ENCODE data around the gene WDR26.
"Not testable (repeated sequence)": the region's sequence is repeated elsewhere in the genome, so short reads cannot be mapped to it uniquely, and the experiment has no call there.

Gene WDR26

DNA sequence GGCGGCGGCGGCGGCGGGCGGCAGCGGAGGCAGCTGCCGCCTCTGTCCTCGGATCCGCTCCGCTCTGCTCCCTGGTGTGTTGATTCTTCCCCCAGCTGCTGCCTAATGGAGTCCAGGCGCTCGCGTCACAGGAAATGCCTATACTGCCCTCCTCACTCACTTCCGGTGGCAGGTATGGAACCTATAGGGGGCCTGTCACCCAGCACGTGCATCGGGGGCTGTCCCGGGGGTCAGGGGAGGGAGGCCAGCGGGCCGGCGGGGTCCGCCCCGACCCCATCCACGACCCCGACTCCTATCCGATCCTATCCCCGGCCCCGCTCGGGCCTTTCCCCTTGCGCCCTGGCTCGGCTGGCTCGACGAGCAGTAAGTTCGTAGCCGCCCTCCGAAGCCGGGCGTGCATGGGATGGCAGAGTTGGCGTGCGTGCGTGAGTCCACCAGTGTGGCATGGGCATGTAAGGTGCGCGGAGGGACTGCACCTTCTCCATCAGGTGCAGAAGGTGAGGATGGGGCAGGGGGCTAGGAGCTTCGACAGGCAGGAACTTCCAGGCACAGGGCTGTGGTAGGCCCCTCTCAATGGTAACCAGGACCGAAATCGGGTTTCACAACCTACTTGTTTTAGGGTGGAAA, at the start of gene WDR26:
WDR26 (minus strand) TSS at position 107 of the 627 bp plus-strand sequence.
- peak; percentile 57 for DNase-seq

DNA sequence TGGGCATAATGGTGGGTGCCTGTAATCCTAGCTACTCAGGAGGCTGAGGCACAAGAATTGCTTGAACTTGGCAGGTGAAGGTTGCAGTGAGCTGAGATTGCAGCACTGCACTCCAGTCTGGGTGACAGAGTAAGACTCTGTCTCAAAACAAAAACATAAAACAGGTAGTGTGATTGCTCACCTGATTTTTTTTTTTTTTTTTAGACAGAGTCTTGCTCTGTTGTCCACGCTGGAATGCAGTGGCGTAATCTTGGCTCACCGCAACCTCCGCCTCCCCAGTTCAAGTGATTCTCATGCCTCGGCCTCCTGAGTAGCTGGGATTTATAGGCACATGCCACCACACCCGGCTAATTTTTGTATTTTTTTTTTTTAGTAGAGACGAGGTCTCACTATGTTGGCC, 48.6 kb upstream of the WDR26 start:
- not testable (repeated sequence) for DNase-seq

DNA sequence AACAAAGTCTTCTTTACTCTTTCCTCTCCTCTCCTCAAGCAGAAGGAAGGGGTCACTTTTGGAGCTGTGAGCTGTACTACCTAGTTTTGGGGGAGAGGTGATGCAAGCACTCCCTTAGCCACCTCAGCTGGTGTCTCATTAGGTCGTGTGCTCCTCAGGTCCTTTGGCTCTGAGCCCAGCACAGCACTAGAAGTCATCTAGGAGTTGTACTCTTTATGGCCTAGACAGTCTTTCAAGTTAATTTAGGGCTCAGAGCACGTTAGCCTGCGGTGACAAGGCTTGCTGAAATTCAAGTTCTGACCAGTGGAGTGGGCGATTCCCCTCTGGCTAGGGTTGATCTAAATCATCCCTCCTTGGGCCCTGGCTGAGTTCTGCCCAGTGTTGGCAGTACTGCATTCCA, 48.0 kb upstream of the WDR26 start:
- DNase-seq, result no peak

DNA sequence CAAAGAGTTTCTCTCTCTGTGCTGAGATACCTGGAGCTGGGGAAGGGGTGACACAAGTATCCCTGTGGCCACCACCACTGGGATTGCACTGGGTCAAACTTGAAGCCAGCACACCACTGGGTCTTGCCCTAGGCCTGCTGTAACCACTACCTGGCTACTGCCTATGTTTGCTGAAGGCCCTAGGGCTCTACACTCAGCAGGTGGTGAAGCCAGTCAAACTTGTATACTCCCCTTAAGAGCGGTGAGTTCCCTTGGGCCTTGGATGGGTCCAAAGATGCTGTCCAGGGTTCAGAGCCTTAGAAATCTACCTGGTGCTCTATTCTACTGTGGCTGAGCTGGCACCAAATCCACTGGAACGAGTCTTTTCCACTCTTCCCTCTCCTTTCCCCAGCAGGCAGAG, 47.0 kb upstream of the WDR26 start:
- DNase-seq, result no peak

- DNase-seq, result not testable (repeated sequence)
Measured at GRCh38 chr1:224480888-224481459, 46.4 kb upstream of the WDR26 start.

- not testable (repeated sequence) for DNase-seq
Measured at GRCh38 chr1:224480200-224480599, 45.6 kb upstream of the WDR26 start.

DNA sequence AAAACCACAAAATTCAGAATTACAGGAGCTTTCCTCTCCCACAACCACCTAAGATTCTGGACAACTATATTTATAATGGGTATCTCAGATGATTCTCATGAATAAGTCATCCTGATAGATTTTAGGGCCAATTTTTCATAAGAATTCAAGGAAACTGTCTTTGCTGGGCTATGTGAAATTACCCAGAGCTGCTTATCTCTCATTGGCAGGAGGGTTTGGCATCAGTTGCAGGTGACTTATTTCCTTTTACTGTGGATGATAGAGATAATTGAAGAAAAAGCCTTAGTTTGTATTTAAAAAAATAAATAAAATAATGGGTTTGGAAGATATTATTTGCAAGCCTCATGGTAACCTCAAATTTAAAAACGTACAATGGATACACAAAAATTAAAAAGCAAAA, 38.2 kb upstream of the WDR26 start:
- no peak for DNase-seq

DNA sequence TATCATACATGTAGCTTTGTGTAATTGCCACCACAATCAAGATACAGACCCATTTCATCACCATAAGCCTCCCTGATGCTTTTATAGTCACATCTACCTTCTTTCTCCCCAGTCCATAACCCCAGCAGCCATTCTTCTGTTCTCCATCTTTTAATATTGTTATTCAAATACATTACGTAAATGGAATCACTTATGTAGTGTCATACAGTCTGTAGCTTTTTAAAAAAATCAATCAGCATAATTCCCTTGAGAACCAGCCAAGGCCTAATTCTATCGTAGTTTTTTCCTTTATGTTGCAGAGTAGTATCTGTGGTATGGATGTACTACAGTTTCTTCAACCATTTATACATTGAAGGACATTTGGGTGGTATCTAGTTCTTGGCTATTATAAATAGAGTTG, 31.6 kb upstream of the WDR26 start:
- no peak for DNase-seq

DNA sequence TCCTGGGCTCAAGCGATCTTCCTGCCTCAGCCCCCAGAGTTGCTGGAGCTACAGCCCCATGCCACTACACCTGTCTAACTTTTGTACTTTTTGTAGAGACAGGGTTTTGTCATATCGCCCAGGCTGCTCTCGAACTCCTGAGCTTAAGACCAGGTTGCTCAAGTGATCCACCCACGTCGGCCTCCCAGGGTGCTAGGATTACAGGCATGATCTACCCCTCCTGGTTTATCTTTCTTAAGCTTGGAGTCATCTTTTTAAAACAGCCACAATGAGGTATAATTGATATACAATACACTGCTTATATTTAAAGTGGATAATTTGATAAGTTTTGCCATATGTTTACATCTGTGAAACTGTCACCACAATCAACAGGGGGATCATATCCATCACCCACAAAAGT, 25.4 kb upstream of the WDR26 start:
- DNase-seq, result no peak

GRCh38 chr1:224458996-224459395, 24.4 kb upstream of the WDR26 start:
- DNase-seq, result no peak

DNA sequence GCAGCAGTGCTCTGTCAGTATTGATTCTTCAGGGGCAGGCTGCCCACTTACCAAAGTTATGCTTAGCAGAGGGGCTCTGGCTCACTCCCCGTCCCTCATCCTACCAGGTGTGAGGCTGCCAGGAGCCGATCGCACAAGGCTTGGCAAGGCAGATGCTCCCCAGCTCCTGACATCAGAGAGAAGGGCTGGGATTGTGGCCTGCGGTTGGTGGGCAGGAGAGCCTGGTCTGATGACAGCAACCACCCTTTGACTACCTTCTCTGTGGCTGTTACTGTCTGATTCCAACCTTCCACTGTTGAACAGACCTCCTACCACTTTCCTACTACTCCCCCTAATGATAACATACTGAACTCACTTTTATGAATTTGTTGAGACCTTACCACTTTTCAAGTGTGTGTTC, 23.7 kb upstream of the WDR26 start:
- no peak for DNase-seq

- no peak for DNase-seq
Measured at GRCh38 chr1:224457782-224458144, 23.2 kb upstream of the WDR26 start.

DNA sequence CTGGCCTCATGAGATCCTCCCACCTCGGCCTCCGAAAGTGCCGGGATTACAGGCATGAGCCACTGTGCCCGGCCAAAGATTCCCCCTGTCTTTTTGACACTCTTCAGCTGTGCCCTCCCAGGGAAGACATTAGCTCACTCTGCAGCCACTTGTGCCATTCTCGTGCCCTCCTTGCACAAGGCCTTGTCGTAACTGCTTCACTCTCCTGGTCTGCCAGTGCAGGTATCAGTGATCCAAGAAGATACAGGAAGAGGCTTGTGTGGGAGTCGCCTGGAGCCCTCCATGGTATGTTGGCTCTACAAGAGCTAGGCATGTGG, 22.0 kb upstream of the WDR26 start:
- DNase-seq, result no peak

GRCh38 chr1:224454402-224455055, 19.9 kb upstream of the WDR26 start:
- no peak for DNase-seq

DNA sequence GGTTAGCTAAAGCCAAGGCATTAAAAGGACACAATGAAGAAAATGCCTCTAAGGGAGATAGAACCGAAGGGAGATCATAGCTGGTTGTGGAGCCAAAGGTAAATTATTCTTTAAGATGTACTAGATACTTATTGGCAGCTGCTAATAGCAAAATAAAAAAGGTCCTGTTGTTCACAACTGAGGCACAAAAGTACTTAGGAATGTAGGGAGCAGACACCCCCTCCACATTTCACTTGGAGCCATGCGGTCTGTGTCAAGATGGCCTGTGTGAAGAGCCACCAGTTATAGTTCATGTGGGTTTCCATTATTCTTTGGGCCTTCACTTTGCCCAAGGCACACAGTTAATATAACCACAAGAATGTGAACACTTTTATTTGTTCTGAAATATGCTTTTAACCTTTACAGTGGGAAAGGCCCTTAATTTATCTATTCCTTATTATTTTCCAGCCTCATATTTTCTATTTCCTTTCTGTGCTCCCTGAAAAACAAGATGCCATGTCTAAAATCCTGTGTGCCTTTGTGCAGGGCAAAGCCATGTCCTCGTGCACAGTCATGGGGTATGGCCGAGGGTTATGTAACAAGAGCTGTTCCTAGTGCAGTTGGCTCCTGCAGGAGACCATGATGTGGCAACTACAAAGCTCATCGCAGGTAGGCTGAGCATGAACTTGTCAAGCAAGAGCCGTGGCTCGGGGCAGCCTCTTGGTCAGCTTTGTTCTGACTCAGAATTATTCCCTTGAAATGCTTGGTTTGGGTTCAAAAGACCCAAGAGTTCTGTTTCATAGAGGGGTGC, 16.2 kb upstream of the WDR26 start:
- DNase-seq, result no peak

DNA sequence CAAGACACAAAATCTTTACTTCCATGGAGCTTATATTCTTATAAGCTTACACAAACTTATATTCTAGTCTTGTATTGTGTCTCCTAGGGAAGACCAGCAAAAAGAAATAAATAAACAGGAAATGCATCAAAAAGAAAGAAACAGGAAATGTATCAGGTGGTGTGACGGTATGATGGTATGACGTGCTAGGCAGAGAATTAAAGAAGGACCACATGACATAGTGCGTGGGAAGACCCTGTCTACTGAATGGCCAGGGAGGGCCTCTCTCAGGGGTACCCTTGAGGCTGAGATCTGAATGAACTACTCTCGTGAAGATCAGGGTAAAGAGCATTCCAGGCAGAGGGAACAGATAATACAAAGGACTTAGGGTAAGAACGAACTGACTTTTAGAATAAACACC, 15.6 kb upstream of the WDR26 start:
- no peak for DNase-seq

- no peak for DNase-seq
Measured at GRCh38 chr1:224448453-224449017, 13.9 kb upstream of the WDR26 start.

- no peak for DNase-seq
Measured at GRCh38 chr1:224447971-224448370, 13.4 kb upstream of the WDR26 start.

DNA sequence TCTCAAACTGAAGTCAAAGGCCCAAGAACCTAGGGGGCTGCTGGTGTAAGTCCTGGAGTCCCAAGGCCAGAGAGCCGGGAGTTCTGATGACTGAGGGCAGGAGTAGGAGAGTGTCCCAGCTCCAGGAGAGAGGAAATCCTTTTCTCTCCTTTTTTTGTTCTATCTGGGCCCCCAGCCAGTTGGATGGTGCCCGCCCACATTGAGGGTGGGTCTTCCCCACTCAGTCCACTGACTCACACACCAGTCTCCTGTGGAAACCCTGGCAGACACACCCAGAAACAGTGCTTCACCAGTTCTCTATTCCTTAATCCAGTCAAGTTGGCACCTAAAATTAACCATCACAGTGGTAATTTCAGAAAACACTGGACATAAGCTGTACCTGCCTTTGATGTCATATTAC, 12.7 kb upstream of the WDR26 start:
- DNase-seq, result peak; percentile 47

GRCh38 chr1:224438989-224439388, 4.4 kb upstream of the WDR26 start:
- no peak for DNase-seq

DNA sequence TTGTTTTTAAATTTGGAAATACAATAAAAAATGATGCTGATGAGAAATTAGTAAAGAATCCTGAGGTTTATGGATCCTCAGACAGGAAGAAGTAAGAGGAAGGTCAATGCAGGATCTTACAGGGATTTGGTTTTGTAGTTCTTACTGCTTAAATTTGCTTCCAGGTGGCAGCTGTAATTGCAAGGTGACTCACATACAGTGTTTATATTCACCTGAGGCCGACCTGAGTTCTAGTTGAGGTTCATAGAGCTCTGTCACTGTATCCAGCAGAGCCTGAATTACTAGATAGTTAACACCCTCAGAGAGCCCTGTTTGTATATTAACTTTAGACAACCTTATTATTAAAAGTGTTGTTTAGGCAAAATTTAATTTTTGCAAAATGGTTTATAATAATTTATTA, 1.4 kb upstream of the WDR26 start:
- DNase-seq, result no peak

- DNase-seq, result no peak
Measured at GRCh38 chr1:224435318-224435763, 744 bp upstream of the WDR26 start.
